Neuronal stem cell (in vitro differentiated cells): ENCODE measurements around the gene LHFPL2. TPM values are rescaled to one million over a fixed set of nuclear protein-coding genes. Genes with fewer than 3 reads are reported as not detected.
"Not testable (repeated sequence)": the region's sequence is repeated elsewhere in the genome, so short reads cannot be mapped to it uniquely, and the experiment has no call there.

Experiments used
- DNase-seq: peaks from one replicate; pipeline ENCODE4 v3.0.0-alpha.2; 2013; ENCODE audit warnings: low spot score
- H2AFZ ChIP-seq: one replicate; pipeline ENCODE4 v1.6.1; 2013; ENCODE audit warnings: mild to moderate bottlenecking, low read length, inconsistent platforms
- H2AK5ac ChIP-seq: 2 replicates; pipeline ENCODE4 v1.6.1; 2013; ENCODE audit warnings: low read depth, mild to moderate bottlenecking, inconsistent platforms, low read length, moderate library complexity, mixed read lengths
- H2BK120ac ChIP-seq: 2 replicates; pipeline ENCODE4 v1.6.1; 2013; ENCODE audit warnings: low read depth, mild to moderate bottlenecking, inconsistent platforms, low read length, moderate library complexity, mixed read lengths
- H2BK12ac ChIP-seq: one replicate; pipeline ENCODE4 v1.6.1; 2013; ENCODE audit warnings: low read length, inconsistent platforms
- H2BK15ac ChIP-seq: 2 replicates; pipeline ENCODE4 v1.6.1; 2013; ENCODE audit warnings: mild to moderate bottlenecking, low read length, inconsistent platforms, mixed read lengths
- H2BK5ac ChIP-seq: one replicate; pipeline ENCODE4 v1.6.1; 2013; ENCODE audit warnings: inconsistent platforms, mild to moderate bottlenecking, low read length, moderate library complexity
- H3K14ac ChIP-seq: one replicate; pipeline ENCODE4 v1.6.1; 2013; ENCODE audit warnings: low read length, inconsistent platforms
- H3K18ac ChIP-seq: 2 replicates; pipeline ENCODE4 v1.6.1; 2013; ENCODE audit warnings: low read length, inconsistent platforms
- H3K23ac ChIP-seq: 2 replicates; pipeline ENCODE4 v1.6.1; 2013; ENCODE audit warnings: low read depth, mild to moderate bottlenecking, mixed read lengths, low read length, inconsistent platforms; ENCODE audit not compliant: poor library complexity
- H3K27ac ChIP-seq: replicated peaks from 3 replicates; pipeline ENCODE4 v1.5.1; 2013; ENCODE audit warnings: low read length, inconsistent platforms
- H3K27me3 ChIP-seq, 3 experiments: 2 replicates each; pipeline ENCODE4 v1.6.1; 2013; ENCODE audit warnings: low read length in 3 of 3, mild to moderate bottlenecking in 2 of 3, inconsistent platforms in 1 of 3, low read depth in 1 of 3, mixed read lengths in 1 of 3, moderate library complexity in 1 of 3; ENCODE audit not compliant: control insufficient read depth in 3 of 3, insufficient read depth in 3 of 3
- H3K36me3 ChIP-seq, 2 donors: replicated peaks in 1 of 2; 2 replicates each; pipeline ENCODE4 v1.6.1; 2013; ENCODE audit warnings: low read length in 2 of 2; ENCODE audit not compliant: control insufficient read depth in 2 of 2, insufficient read depth in 2 of 2
- H3K4ac ChIP-seq: 2 replicates; pipeline ENCODE4 v1.6.1; 2013; ENCODE audit warnings: inconsistent platforms, mild to moderate bottlenecking, low read length, moderate library complexity
- H3K4me1 ChIP-seq, 2 donors: 1 replicate in 1 of 2; 2 replicates in 1 of 2; pipeline ENCODE4 v1.6.1; 2013; ENCODE audit warnings: low read length in 2 of 2, low read depth in 1 of 2; ENCODE audit not compliant: control insufficient read depth in 2 of 2, insufficient read depth in 1 of 2
- H3K4me2 ChIP-seq: one replicate; pipeline ENCODE4 v1.6.1; 2013; ENCODE audit warnings: mild to moderate bottlenecking, low read length, inconsistent platforms; ENCODE audit not compliant: insufficient read depth, poor library complexity, severe bottlenecking
- H3K4me3 ChIP-seq, 2 donors: 2 replicates each; pipeline ENCODE4 v1.5.1; 2013; ENCODE audit warnings: low read length in 2 of 2, mild to moderate bottlenecking in 2 of 2, inconsistent platforms in 1 of 2, moderate library complexity in 1 of 2
- H3K79me1 ChIP-seq: one replicate; pipeline ENCODE4 v1.6.1; 2013; ENCODE audit warnings: low read depth, mild to moderate bottlenecking, inconsistent platforms, low read length, moderate library complexity
- H3K9ac ChIP-seq: one replicate; pipeline ENCODE4 v1.6.1; 2013; ENCODE audit warnings: mild to moderate bottlenecking, low read depth, low read length, inconsistent platforms; ENCODE audit not compliant: poor library complexity
- H3K9me3 ChIP-seq, 2 donors: replicated peaks in 1 of 2; 2 replicates each; pipeline versions ENCODE3 to v1.6.1; 2013; ENCODE audit warnings: low read length in 2 of 2, mild to moderate bottlenecking in 2 of 2, inconsistent platforms in 1 of 2, low read depth in 1 of 2, mixed read lengths in 1 of 2, moderate library complexity in 1 of 2; ENCODE audit not compliant: control insufficient read depth in 2 of 2, insufficient read depth in 1 of 2
- H4K8ac ChIP-seq: one replicate; pipeline ENCODE4 v1.6.1; 2013; ENCODE audit warnings: low read depth, mild to moderate bottlenecking, inconsistent platforms, low read length, moderate library complexity
- H4K91ac ChIP-seq: one replicate; pipeline ENCODE4 v1.6.1; 2013; ENCODE audit warnings: low read length, low read depth, mild to moderate bottlenecking, inconsistent platforms; ENCODE audit not compliant: poor library complexity
- WGBS, 2 donors: extraction: QIAGEN DNeasy Blood & Tissue Kit; methylation state at CpG; one replicate each; pipeline ENCODE4 v1.1.7; 2013; ENCODE audit warnings: missing lambda C conversion rate in 2 of 2, mixed read lengths in 1 of 2; ENCODE audit not compliant: insufficient read length in 2 of 2, insufficient replicate concordance in 1 of 2; ENCODE audit errors: extremely low coverage in 2 of 2; 5-methylcytosine and 5-hydroxymethylcytosine counted together
- polyA plus RNA-seq, 2 experiments: library from polyadenylated mRNA; stranded (reverse); fragments of 200-250 nt; gene quantifications; one replicate each; pipeline ENCODE4 v1.2.3, GENCODE V29; 2013

LHFPL2 gene, protein sequence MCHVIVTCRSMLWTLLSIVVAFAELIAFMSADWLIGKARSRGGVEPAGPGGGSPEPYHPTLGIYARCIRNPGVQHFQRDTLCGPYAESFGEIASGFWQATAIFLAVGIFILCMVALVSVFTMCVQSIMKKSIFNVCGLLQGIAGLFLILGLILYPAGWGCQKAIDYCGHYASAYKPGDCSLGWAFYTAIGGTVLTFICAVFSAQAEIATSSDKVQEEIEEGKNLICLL
- 10.8 TPM for polyA plus RNA-seq (2013, experiment 1 of 2)
- polyA plus RNA-seq (2013, experiment 2 of 2) = 11.6 TPM

DNA sequence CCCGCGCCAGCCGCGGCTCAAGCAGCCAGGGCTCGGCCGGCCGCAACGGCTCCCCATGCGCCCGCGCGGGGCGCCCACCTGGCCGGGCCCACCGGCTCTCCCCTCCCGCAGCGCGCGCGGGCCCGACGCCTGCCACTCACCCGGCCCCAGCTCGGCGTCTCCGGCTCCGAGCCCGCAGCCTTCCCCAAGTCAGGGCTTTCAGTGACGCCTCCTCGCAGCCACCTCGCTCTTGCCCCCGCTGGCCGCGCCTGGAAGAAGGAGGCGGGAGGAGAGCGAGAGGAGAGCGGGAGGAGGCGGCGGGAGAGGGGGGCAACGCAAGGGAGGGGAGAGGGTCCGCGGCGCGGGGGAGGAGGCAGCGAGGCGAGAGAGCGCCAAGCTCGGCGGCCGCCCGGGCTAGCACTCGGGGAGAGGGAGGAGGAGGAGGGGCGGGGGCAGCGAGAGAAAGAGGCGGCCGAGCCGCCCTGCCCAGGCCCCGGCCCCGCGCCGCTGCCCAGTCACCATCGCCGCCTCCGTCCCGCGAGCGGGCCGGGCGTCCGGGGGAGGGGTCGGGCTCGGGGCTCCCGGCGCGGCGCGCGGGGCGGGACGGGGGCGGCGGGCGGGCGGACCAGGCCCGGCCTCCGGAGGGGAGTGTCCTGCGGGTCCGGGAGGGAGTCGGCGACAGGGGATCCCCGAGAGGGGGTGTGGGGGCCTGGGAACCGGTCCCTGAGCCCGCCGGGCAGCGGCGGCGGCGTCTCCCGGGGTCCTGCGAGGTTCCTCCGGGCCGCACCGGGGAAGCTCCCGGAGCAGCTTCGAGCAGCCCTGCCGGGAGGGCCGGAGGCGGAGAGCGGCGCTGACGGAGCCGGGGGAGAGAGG is at the start of gene LHFPL2:
Gene LHFPL2 (minus strand): TSS at position 414 of the 852 bp plus-strand sequence. CDS start 138,559 bp downstream, outside the sequence.
- Histone ChIP-seq H2BK15ac (peak within 1 kb of the TSS; percentile 86), H4K91ac (no peak within 1 kb of the TSS), H2AK5ac (peak within 1 kb of the TSS; percentile 29), H3K4ac (no peak within 1 kb of the TSS), H3K4me2 (peak within 1 kb of the TSS; percentile 88), H2BK5ac (peak within 1 kb of the TSS; percentile 58), H2AFZ (peak within 1 kb of the TSS; percentile 98), H3K4me3 (peak within 1 kb of the TSS; percentile 57 to 96), H2BK12ac (no peak within 1 kb of the TSS), H4K8ac (peak within 1 kb of the TSS; percentile 44), H2BK120ac (no peak within 1 kb of the TSS), H3K79me1 (no peaks in the 10 kb centered on the region), H3K14ac (peak within 1 kb of the TSS; percentile 92), H3K4me1 (peaks cover 3 to 11% of the 10 kb centered on the region in 2 donors), H3K9ac (peak within 1 kb of the TSS; percentile 92), H3K9me3 (no peaks in the 10 kb centered on the region), H3K27ac (peak within 1 kb of the TSS; percentile 91), H3K23ac (peak within 1 kb of the TSS; percentile 90), H3K27me3 (no peaks in the 10 kb centered on the region), H3K36me3 (peaks cover 0 to 9% of the 10 kb centered on the region in 2 donors), H3K18ac (peak within 1 kb of the TSS; percentile 98)
- no CpG with 5 or more reads among the region's 112 CpGs for WGBS, 2 donors
- DNase-seq = peak; percentile 84

DNA sequence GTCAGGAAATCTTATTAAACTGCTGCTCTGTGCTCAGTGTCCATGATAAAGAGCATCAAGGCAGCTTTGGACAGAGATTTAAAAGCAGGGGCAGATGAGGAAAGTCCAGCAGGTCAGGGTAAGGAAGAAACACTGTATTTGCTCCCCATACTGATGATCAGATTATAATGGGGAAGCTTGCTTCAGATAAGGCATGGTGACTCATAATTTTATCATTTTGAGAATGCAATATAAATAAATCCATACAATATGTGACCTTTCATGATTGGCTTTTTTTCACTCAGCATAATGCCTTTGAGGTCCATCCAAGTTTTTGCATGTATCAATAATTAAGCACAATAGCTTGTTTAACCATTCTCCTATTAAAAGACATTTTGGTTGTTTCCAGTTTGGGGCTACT is 48.1 kb upstream of the LHFPL2 start:
- Histone ChIP-seq H3K27me3 (no peaks in the 10 kb centered on the region), H2BK12ac (no peak overlapping the region), H3K18ac (no peak overlapping the region), H3K4ac (no peak overlapping the region), H2BK15ac (no peak overlapping the region), H3K23ac (no peak overlapping the region), H3K36me3 (no peaks in the 10 kb centered on the region), H3K79me1 (no peaks in the 10 kb centered on the region), H3K4me3 (no peak overlapping the region), H4K8ac (no peak overlapping the region), H3K27ac (no peak overlapping the region), H3K9me3 (no peaks in the 10 kb centered on the region), H2BK120ac (no peak overlapping the region), H2BK5ac (no peak overlapping the region), H3K14ac (no peak overlapping the region), H3K9ac (no peak overlapping the region), H3K4me1 (no peaks in the 10 kb centered on the region), H2AK5ac (no peak overlapping the region), H4K91ac (no peak overlapping the region), H3K4me2 (no peak overlapping the region), H2AFZ (no peak overlapping the region)
- DNase-seq = no peak

DNA sequence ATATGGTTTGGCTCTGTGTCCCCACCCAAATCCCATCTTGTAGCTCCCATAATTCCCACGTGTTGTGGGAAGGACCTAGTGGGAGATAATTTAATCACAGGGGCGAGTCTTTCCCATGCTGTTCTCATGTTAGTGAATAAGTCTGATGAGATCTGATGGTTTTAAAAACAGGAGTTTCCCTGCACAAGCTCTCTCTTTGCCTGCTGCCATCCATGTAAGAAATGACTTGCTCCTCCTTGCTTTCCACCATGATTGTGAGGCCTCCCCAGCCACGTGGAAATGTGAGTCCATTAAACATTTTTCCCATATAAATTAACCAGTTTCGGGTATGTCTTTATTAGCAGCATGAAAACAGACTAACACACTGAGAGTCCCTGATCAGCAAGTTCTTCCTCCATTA is 47.5 kb upstream of the LHFPL2 start:
- H2BK15ac ChIP-seq, H3K4me2 ChIP-seq, H3K36me3 ChIP-seq, H4K8ac ChIP-seq, H3K79me1 ChIP-seq, H3K18ac ChIP-seq, H3K9ac ChIP-seq, H3K4me3 ChIP-seq, H3K4ac ChIP-seq, H3K23ac ChIP-seq, H3K27me3 ChIP-seq, H2BK120ac ChIP-seq, H4K91ac ChIP-seq, H2BK12ac ChIP-seq, H2AK5ac ChIP-seq, H3K27ac ChIP-seq, H3K9me3 ChIP-seq, DNase-seq, H3K4me1 ChIP-seq, H3K14ac ChIP-seq, H2BK5ac ChIP-seq, H2AFZ ChIP-seq: not testable (repeated sequence)
- WGBS, 2 donors = no CpG with 5 or more reads among the region's 4 CpGs

- Histone ChIP-seq H3K27me3 (peaks cover 0 to 9% (median 0%) of the 10 kb centered on the region in 3 experiments), H3K14ac (no peak overlapping the region), H3K4me2 (no peak overlapping the region), H2BK15ac (no peak overlapping the region), H3K9ac (no peak overlapping the region), H3K36me3 (no peaks in the 10 kb centered on the region), H2AFZ (no peak overlapping the region), H3K79me1 (no peaks in the 10 kb centered on the region), H2BK5ac (no peak overlapping the region), H3K4me1 (peaks cover 0 to 2% of the 10 kb centered on the region in 2 donors), H3K9me3 (no peaks in the 10 kb centered on the region), H4K91ac (no peak overlapping the region), H2BK120ac (no peak overlapping the region), H2AK5ac (no peak overlapping the region), H4K8ac (no peak overlapping the region), H3K4ac (no peak overlapping the region), H3K4me3 (no peak overlapping the region), H3K23ac (no peak overlapping the region), H3K27ac (no peak overlapping the region), H2BK12ac (no peak overlapping the region), H3K18ac (no peak overlapping the region)
- DNase-seq = no peak
These were observed 44.8 kb upstream of the LHFPL2 start for GRCh38 chr5:78693339-78693738.
